ENCODE results near the gene MIOX. TPM values are rescaled to one million over a fixed set of nuclear protein-coding genes. Genes with fewer than 3 reads are reported as not detected.

The MIOX gene
- total and polyA plus RNA-seq, 2 donors (not counting 3 experiments of a cell fraction or from before 2014, with no cell fraction given) = not detected

DNA sequence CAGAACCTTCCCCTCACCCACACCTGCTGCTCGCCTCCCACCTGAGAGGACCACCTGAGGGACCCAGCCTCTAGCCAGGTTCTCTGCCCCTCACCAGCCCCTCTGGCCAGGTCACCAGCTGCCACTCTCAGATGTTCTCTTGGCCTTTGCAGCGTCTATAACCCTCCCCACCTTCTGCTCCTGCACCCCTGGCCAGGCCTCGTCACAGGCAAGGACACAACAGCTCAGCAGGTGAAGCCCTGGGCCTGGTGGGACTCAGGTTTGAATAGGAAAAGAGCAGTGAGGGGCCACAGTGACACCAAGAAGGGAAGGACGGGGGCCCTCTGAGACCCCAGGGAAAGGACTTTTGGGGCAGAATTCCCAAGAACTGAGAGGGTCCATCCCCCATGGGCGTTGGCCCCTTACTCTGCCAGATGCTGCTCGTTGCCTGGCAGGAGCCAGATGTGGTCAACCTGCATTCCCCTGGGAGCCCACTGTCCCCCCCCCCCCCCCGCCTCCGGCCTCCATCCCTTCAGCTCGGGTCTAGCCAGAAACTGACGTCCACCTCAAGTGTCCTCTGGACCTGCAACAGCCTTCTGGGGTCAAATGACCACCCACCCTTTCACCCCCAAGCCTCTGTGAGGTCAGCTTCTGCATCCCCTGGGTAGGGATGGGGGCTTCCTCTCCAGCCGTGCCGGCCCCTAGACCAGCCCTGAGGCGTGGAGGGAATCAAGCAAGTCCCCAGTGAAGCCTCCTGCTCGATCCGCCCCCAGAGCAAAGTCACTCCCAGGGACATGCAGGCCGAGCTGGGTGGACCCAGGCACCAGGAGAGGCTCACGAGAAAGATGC is 40.6 kb upstream of the MIOX start:
- Histone ChIP-seq H3K79me2 (ENCODE audit: control insufficient read depth, insufficient read depth, low read length) (no peaks in the 10 kb centered on the region), H3K4me3 (replicated peaks in 1 of 3; ENCODE audit: insufficient read depth in 1 of 3, low read depth in 1 of 3, low read length in 3 of 3) (no peak overlapping the region), H3K36me3 (ENCODE audit: control insufficient read depth in 2 of 2, extremely low read depth in 1 of 2, insufficient read depth in 2 of 2, low read length in 2 of 2) (peaks cover 6 to 38% of the 10 kb centered on the region in 2 experiments), H3K4me1 (ENCODE audit: control insufficient read depth, extremely low read depth, insufficient read depth, low read length) (peaks cover 6% of the 10 kb centered on the region), H4K20me1 (replicated peaks; ENCODE audit: control insufficient read depth, extremely low read depth, insufficient read depth, low read length) (no peaks in the 10 kb centered on the region), H3K27me3 (ENCODE audit: control insufficient read depth in 2 of 2, insufficient read depth in 2 of 2, low read length in 2 of 2) (no peaks in the 10 kb centered on the region), H2AFZ (ENCODE audit: low read depth, low read length) (no peak overlapping the region), H3K27ac (ENCODE audit: insufficient read depth, low read depth, low read length) (no peak overlapping the region), H3K9me1 (replicated peaks; ENCODE audit: control insufficient read depth, extremely low read depth, insufficient read depth, low read length) (no peaks in the 10 kb centered on the region), H3K4me2 (ENCODE audit: insufficient read depth, low read length) (no peak overlapping the region), H3K9ac (replicated peaks; ENCODE audit: extremely low read depth, insufficient read depth, low read length) (no peak overlapping the region), H3K9me3 (replicated peaks; ENCODE audit: control insufficient read depth, insufficient read depth, low read length) (no peaks in the 10 kb centered on the region)
- POLR2A ChIA-PET = no interaction called here
- intact Hi-C loops (cut with micrococcal nuclease) = no loop called here
- CTCF ChIA-PET = no interaction called here
- dilution Hi-C loops (cut with MboI; ENCODE audit: extremely low pct_ligation_motif_present, low sequenced_read_pairs) = no loop called here
- DNase-seq (ENCODE audit: low read depth, low spot score) (no peak), FAIRE-seq (no peak)
- TF ChIP-seq, protein P1, sequence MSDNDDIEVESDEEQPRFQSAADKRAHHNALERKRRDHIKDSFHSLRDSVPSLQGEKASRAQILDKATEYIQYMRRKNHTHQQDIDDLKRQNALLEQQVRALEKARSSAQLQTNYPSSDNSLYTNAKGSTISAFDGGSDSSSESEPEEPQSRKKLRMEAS (IDR thresholded peaks at IDR 0.05; ENCODE audit: insufficient read depth, insufficient read length) = no peak
- TF ChIP-seq, protein P2, sequence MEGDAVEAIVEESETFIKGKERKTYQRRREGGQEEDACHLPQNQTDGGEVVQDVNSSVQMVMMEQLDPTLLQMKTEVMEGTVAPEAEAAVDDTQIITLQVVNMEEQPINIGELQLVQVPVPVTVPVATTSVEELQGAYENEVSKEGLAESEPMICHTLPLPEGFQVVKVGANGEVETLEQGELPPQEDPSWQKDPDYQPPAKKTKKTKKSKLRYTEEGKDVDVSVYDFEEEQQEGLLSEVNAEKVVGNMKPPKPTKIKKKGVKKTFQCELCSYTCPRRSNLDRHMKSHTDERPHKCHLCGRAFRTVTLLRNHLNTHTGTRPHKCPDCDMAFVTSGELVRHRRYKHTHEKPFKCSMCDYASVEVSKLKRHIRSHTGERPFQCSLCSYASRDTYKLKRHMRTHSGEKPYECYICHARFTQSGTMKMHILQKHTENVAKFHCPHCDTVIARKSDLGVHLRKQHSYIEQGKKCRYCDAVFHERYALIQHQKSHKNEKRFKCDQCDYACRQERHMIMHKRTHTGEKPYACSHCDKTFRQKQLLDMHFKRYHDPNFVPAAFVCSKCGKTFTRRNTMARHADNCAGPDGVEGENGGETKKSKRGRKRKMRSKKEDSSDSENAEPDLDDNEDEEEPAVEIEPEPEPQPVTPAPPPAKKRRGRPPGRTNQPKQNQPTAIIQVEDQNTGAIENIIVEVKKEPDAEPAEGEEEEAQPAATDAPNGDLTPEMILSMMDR (IDR thresholded peaks at IDR 0.05; ENCODE audit: extremely low read depth in 1 of 2, insufficient read depth in 1 of 2, low read depth in 1 of 2, low read length in 2 of 2) = no peak
- TF ChIP-seq FOS (IDR thresholded peaks at IDR 0.05; ENCODE audit: borderline replicate concordance, insufficient read depth, low read length) (no peak), POLR2AphosphoS5 (IDR thresholded peaks at IDR 0.05; ENCODE audit: insufficient read depth, low read depth, low read length) (no peak), MYC (IDR thresholded peaks at IDR 0.05; ENCODE audit: low read depth, low read length) (no peak), EZH2 (IDR thresholded peaks at IDR 0.05; ENCODE audit: borderline replicate concordance, low read depth, low read length, severe bottlenecking) (no peak), JUN (IDR thresholded peaks at IDR 0.05; ENCODE audit: borderline replicate concordance, insufficient read depth, insufficient read length, low read depth) (no peak), GATA2 (IDR thresholded peaks at IDR 0.05; ENCODE audit: insufficient read depth, insufficient read length, low read depth, low read length) (no peak), POLR2A (IDR thresholded peaks at IDR 0.05; ENCODE audit: low read depth, low read length) (no peak)
- BruUV-seq (replicated peaks) = no TSS peak
